GM12864 (cell line): ENCODE measurements around the gene PSMB11.
A peak's percentile ranks its signal among the peaks of the same experiment; 100 is the strongest.

Experiments
- DNase-seq: peaks from one replicate; pipeline ENCODE4 v3.0.0-alpha.2; 2011; ENCODE audit warnings: low read depth
- H3K4me3 ChIP-seq: 2 replicates; pipeline ENCODE4 v1.5.1; 2011; ENCODE audit warnings: mild to moderate bottlenecking, low read depth, low read length, control low read depth
- CTCF ChIP-seq: IDR thresholded peaks from 2 replicates; pipeline ENCODE4 v1.5.1; 2011; ENCODE audit warnings: low read depth, mild to moderate bottlenecking, moderate library complexity, low read length, control low read depth, inconsistent platforms; ENCODE audit errors: missing control alignments

The PSMB11 gene

GRCh38 chr14:23056145-23056955 lies 14.3 kb downstream of the PSMB11 start:
- no peak overlapping the region; the same call in 1 of the 2 replicates for H3K4me3 ChIP-seq

GRCh38 chr14:23056956-23057756 lies 15.1 kb downstream of the PSMB11 start, which contains the start of gene CDH24:
Gene CDH24 (minus strand): TSS chr14:23057520. CDS start chr14:23055733, 1,787 bp downstream.
- DNase-seq, result no peak
- peak within 1 kb of the TSS; percentile 42 for H3K4me3 ChIP-seq
- no peak for TF ChIP-seq CTCF

More at GRCh38 chr14:23056145-23056955, 14.3 kb downstream of the PSMB11 start:
- no peak for DNase-seq
- TF ChIP-seq CTCF, result peak; percentile 92

- H3K4me3 ChIP-seq, result peak overlapping the region; percentile 42
- TF ChIP-seq CTCF, result peak; percentile 97
- peak; percentile 59 for DNase-seq
Observed at GRCh38 chr14:23057757-23058653, 16.0 kb downstream of the PSMB11 start.

- TF ChIP-seq CTCF, result no peak
- H3K4me3 ChIP-seq, result no peak overlapping the region
- DNase-seq, result no peak
Observed at GRCh38 chr14:23058654-23059504, 16.9 kb downstream of the PSMB11 start.

- H3K4me3 ChIP-seq, result no peak overlapping the region
- DNase-seq, result no peak
- no peak for TF ChIP-seq CTCF
Observed at GRCh38 chr14:23060536-23061260, 18.7 kb downstream of the PSMB11 start.
